Hippocampal formation (tissue), 2 donors: ENCODE measurements around the gene LZTFL1.
"Not testable (repeated sequence)": the region's sequence is repeated elsewhere in the genome, so short reads cannot be mapped to it uniquely, and the experiment has no call there.

Experiments used
- DNase-seq, 2 donors: peaks; one replicate each; lab custom pipeline; 2025; lab: John Stamatoyannopoulos, UW

Gene LZTFL1

DNA sequence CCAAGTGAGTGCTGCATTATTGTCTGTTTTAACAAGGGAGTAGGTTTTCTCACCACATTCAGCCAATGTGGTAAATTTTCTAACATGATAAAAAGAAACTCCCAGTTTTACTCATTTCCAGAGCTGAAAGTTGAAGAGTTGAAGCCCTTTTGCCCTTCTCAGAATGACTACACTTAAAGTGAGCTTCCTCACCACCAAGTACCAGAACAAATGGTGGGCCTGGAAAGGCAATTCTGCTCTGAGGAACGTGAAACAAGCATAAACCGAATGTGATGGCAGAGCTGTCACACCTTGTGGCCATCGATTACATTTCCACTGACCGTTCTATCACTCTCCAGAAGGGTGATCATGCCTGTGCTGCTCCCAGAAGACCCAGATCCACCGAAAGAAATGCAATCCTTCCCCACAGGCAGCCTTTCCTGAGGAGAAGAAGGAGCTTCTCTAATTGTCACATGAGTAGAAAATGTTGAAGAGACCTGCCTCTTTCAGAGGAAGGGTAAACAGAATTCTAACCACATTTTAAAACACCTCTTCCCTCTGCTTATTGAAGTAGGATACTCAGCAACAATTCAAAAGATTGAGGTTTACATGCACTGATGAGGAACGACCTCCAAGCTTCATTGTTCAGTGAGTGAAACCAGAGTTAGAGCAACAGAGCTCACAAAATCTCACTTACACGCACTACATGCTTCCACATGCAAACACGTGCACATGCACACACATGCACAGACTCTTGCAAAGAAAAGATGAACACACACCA, 23.0 kb upstream of the LZTFL1 start:
- DNase-seq = no peak

DNA sequence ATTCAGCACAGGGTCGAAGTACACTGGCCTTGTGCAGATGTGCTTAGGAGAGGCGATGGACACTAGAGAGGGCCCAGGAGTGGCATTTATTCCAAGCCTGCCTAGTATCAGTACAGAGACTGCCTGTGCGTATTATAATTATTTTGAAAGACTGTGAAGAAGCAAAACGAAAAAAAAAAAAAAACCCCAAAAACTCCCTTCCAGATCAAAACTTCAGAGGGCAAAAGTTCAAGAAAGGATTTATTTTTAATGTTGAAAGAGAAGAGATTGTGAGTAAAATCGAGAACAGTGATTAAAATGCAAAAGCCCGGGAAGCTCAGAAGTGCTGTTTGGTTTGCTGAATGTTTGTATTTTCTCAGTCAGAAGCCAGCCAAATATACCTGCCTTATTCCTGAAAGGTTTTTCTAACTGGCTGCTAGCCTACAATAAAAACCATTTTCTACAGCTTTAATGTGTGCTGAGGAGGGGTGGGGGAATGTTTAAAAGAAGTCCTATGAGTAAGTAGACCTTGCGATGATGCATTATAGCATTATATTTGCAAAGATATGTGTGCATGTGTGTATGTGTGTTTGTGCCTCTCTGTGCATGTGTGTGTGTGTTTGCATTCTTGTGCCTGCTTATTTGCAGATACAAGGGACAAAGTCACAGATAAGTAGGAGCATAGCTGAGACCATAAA, 19.3 kb upstream of the LZTFL1 start:
- no peak for DNase-seq

DNA sequence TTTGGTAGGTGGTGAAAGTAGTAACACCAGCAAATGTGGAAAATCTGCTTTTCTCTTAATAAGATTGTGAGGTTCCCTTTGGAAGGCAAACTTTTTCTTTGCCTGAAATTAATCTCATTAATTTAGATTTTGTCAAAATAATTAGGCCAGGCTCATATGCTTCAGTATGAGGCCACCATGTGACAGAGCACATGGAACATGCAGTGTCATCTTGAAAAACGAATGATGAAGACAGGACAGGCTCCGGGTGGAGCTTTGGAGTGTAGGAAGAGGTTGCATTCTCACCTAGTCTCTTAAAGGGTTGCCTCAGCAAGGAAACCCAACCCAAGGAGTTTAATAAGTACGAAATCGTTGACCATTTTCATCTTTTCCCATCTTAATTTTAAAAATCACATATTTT, 18.6 kb upstream of the LZTFL1 start:
- DNase-seq = no peak

DNA sequence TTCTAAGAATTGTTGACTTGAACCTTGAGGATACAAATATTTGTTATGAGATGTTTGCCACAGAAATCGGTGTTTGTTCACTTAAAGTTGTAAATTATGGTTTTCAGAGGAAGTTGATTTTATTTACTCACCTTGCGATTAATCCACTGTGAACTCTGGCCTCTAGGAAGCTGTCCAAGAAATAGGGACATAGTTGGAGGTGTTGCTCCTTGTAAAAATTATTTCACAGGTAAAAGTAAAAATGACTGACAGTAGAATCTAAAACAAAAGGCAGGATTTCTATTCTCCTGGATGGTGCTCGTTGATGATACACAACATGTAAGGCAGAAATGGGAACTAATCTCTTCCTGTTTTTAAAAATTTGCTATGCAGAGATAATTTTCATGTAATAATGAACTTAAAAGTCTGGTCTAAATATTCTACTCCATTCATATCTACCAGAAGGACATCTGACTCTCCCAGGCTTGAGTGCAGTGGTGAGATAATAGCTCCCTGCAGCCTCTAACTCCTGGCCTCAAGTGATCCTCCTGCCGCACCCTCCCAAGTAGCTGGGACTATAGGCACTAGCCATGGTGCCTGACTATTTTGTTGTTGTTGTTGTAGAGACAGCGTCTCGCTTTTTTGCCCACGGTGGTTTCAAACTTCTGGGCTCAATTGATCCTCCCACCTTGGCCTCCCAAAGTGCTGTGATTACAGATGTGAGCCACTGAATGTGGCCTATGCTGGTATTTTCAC, 17.1 kb upstream of the LZTFL1 start:
- no peak for DNase-seq

DNA sequence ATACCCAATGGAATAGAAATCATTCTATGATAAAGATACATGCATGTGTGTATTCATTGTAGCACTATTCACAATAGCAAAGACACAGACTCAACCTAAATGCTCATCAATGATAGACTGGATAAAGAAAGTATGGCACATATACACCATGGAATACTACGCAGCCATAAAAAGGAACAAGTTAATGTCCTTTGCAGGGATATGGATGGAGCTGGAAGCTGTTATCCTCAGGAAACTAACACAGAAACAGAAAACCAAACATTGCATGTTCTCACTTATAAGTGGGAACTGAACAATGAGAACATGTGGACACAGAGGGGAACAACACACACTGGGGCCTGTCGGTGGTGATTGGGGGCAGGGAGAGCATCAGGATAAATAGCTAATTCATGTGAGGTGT, 15.1 kb upstream of the LZTFL1 start:
- not testable (repeated sequence) for DNase-seq

DNA sequence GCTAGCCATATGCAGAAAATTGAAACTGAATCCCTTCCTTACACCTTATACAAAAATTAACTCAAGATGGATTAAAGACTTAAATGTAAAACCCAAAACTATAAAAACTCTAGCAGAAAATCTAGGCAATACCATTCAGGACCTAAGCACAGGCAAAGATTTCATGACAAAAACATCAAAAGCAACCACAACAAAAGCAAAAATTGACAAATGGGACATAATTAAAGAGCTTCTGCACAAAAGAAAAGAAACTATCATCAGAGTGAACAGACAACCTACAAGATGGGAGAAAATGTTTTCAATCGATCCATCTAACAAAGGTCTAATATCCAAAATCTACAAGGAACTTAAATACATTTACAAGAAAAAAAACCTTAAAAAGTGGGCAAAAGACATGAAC, 14.4 kb upstream of the LZTFL1 start:
- DNase-seq = not testable (repeated sequence)

DNA sequence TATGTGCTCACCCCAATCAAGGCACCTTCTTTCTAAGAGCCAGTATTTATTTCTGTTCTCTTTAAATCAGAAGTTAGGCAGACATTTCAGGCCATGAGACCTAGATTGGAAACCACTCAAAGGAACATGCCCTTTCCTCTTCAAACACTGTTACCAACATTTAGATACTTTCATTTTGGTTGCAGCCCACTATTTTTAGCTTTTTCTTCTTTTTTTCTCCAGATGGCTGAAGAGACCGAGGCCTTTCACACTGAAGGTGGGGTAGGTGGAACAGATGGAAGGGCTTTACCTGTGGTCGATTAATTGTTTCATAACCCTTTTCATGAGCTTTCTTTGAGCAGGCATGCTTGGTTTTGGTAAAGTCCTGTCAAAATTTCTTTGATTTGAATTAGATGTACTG, 10.9 kb upstream of the LZTFL1 start:
- no peak for DNase-seq

DNA sequence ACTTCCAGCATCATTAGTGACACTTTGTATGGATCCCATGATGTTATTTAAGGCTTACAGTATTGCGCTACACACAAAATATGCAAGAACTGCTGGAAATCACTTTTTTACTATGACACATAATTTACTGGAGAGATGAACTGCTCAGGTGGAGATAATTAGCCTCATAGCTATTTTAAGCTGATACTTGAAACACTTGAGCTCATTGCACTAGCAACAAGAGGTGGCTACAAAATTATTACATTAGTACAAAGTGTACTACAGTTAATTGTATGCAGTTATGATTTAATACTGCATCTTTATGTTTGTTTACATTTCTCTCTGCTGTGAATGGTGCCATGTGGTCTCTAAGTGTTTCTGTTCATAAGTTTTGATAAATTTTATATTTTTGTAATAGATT, 6.5 kb upstream of the LZTFL1 start:
- DNase-seq = no peak

DNA sequence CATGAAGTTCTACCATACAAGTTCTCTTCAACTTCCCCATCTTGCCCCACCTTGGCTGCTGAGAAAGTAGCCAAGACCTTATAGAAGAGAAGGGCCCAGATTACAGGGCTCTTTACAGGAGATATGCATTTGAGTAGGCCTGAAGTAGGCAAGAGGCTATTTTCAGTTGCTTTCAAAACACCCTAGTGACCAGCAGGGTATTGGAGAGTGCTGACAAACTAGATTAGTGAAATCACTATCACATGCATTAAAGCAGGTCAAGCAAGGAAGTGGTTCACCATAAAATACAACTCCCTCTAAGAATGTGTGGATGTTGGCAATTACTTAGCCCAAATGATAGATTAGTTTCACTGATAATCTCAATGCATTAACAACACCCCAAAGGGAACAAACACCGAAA, 2.7 kb upstream of the LZTFL1 start:
- no peak for DNase-seq

DNA sequence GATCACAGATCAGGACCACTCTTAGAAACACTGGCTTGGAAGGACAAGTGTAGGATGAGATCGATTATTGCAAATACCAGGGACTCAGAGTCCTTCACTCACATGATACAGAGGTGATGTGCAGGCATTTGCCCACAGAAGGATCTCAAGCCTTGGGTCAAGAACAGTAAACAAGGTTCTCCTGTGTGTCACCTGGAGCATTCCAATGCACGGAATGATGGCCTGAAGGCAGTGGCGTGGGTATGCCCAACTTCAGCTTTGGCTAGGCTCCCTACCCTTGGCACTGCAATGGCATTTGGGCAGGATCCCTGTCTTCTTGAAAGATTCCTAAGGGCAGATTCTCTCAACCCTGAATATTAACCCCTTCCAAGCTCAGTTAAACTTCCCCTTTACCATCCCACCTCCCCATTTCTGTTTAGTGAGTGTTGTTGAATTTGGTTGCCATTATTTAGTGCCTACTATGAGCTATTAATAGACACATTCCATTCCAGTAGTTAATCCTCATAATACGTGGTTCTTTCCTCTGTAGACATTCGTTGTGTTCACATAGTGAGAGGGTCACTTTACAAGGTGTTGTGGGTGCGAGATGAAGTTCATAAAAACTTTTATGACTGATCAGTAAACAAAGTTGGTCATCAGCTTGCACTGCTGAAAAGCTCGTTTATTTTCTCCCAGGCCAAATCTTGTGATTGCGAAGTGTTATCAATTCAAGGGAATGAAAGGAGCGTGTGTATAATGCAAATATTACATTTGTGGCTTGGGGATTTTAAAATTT, 1.1 kb upstream of the LZTFL1 start:
- DNase-seq = no peak

DNA sequence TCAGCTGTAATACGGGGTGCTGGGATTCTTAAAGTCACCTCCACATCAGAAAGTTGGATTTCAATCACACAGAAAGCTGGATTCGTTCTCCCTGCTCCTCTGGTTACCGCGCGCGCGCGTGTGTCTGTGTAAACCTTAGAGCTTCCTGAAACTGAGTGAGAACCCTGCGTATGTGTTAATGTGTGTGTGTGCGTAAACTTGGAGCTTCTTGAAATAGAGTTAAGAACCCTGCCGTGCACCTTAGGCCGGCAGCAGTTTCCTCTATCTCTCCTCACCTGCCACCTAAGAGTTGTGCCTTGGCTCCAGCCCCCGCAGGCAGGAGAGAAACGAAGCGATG, 531 bp downstream of the LZTFL1 start:
- DNase-seq = no peak

DNA sequence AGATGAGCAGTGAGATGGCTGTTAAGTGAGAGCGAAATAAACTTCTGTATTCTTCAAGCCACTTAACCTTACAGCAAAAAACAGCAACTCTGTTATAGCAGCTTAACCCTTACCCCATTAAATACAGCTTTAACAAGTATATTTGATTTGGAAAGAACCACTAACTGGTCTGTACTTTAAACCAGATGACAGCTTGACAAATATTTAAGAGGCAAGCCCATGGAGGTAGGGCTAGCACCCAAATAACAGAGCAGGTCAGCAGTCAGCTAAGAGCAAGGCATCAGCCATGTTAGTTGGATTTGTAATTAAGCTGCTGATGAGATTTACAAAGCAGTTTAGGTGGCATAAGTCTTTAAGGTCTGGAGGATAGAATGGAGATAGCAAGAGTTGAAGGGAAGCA, 3.5 kb downstream of the LZTFL1 start:
- DNase-seq = no peak

DNA sequence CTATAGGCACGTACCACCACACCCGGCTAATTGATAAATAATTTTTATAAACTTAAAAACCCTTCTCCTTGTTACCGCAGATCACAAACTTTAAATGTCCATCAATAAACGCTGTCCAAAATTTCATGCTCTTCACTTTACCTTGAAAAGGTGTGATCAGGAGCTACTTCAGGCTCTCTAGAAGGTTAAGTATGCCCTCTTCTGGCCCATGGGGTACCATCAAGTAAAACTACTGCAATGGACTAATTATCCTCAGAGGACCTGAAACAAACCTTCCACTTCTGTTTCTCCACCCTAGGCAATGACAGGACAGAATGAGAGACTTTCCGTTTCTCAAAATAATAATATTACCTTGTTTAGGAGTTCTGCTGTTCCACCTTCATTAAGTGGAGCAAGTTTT, 9.2 kb downstream of the LZTFL1 start:
- DNase-seq = no peak

DNA sequence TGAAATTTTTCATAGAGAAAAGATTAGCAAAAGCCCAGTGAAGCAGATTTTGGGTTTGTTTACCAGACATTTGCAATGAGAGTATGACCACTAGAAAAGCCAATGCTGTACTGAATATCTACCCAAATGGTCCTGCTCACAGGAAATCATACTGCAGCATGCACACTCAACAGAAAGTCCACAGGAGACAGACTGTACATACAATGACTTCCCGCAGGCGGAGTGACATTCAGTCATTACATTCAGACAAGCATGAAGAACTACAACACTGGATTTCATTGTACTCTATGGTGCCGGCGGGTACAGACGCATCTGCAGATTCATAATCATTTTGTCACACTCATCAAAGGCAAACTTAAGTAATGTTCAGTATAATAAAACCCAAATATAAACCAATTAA, 11.8 kb downstream of the LZTFL1 start:
- no peak for DNase-seq

DNA sequence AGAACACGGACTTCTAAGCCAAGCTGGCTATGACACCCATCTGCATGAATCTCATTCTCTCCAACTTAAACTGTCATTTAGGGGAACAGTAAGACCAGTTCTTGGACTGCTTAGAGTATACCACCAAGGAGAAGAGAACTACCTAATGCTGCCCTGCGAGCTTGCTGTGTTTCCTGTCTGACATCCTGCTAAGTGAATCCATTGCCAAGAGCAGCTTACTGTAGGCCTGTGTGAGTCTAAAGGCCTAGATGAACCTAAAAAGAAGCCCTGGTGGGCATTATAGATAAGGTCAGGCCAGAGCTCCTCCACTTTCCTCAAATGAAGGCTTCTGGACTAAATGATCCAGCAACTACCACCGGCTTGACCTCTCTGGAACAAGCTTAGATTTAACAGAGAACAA, 15.0 kb downstream of the LZTFL1 start:
- DNase-seq = no peak

DNA sequence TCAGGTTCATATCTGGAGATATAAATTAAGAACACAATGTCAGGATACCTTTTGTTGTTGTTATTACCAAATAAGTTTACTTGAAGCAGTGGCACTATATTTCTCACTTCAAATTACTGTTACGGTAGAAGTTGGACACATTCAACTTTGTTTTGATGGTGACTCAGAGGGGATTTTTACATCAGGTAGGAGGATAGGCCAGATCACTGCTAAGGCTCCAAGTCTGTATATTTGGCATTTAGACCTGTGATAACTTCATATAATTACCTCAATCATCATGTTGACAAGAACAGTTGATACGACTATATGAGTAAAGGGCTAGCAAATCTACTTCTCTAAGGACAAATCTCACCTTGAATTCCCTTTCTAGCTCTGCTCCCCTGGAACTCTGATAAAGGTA, 15.6 kb downstream of the LZTFL1 start:
- DNase-seq = no peak

DNA sequence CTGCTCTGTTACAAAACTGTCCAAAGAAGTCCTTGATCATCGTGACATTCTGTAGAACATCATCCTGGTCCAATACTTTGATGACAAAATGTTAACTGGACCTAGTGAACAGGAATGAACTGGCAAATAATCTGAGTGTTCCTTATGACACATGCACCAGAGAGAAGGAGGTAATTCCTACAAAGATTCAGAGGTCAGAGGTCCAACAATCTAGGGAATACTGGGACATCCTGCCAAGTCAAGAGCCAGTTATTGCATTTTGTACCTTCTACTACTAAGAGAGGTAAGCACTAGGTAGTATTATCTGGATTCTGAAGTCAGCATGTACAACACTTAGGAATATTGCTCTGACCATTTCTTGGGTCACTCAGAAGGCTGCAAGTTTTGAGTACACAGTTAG, 20.8 kb downstream of the LZTFL1 start:
- no peak for DNase-seq

DNA sequence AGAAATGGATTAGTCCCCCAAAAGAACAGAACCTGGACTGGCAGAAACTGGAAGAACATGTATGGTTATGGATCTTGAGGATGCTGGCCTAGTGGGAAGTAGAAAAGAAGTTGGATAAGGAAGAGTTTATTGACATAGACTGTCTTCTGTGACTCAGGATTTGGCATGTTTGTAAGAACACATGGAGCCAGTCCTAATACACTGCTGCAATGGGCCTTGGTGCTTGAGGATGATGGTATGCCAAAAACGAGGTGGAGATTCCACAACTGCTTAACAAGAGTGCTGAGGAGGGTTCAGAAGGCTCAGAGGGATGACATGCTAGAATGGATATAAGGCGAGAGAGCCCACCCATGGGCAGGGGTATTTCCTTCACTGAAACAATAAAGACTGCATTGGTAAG, 22.4 kb downstream of the LZTFL1 start:
- no peak for DNase-seq

DNA sequence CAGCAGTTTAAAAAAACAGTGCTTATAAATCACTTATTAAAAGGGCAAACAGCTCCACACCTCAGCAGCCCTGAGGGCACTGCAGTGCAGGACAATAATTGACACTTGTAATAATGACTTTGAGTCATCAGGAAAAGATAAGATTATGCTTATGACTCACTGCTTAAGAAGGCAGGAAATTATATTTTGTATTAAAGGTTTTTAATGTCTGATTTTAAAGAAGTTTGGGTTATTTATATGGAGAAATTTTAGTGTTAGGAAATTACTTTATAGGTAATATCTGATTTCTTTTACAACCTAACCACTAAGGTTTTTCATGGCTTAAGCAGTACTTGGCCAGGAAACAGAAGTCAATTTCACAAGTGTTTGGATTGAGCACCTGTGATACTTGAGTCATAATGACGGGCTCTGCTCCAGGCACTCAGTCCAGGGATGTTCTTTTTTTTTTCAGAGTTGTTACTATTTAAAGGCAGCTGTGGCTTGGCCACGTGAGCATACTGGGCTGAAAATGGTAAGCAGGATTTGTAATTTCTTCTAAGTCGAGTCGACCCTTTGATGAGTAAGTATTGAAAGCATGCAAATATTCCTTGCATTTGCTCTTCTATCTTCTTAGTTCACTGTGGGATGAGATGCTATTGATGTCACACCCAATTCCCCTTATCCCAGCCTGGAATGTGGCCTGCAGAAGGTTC, 23.9 kb downstream of the LZTFL1 start:
- no peak for DNase-seq

DNA sequence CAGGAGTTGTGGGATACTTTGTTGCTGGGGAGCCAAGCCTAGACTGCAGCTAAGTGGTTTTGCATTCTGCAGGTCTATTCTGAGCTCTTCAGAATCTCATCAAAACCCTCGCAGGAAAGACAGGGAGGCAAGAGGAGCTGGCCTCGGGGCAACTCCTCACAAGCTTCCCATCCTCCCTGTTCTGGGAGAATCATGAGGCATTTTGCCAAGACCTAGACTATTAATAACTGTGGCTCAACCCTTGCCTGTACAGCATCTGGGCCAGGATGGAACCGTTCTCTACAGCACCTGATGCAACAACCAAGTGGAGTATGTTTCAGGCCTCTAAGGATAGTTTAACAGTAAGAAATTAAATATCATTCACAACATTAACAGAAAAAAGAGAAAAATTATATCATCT, 25.4 kb downstream of the LZTFL1 start:
- no peak for DNase-seq

DNA sequence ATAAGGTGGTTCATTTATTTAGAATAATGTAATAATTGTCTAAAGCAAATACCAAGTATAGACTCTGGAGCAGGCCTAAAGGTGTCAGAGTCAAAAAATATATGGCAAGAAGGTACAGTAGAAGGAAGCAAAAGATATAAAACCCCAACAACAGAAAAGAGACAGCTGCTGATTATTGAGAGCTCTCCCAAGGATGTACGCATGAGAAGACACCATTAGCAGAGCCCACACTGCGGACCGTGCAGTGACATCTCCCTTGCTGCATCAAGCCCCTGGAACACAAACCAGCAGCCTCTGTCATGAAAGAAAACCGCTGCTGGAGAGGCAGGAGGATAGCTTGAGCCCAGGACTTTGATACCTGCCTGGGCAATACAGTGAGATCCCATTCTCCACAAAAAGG, 27.6 kb downstream of the LZTFL1 start:
- no peak for DNase-seq
